Mucosa of stomach (tissue), 1 donor: ENCODE results near the gene C2orf92.

Experiments
- H3K27me3 ChIP-seq: one replicate; pipeline ENCODE4 v1.7.0; 2013; ENCODE audit warnings: mild to moderate bottlenecking, low read length; ENCODE audit not compliant: control insufficient read depth, insufficient read depth
- H3K36me3 ChIP-seq: one replicate; pipeline ENCODE4 v1.7.0; 2013; ENCODE audit warnings: low read length; ENCODE audit not compliant: control insufficient read depth, insufficient read depth
- H3K4me1 ChIP-seq: one replicate; pipeline ENCODE4 v1.7.0; 2013; ENCODE audit warnings: mild to moderate bottlenecking, low read length; ENCODE audit not compliant: control insufficient read depth, insufficient read depth
- H3K4me3 ChIP-seq: one replicate; pipeline ENCODE4 v1.7.0; 2013; ENCODE audit warnings: low read length
- H3K9ac ChIP-seq: one replicate; pipeline ENCODE4 v1.7.0; 2013; ENCODE audit warnings: mild to moderate bottlenecking, low read length, moderate library complexity
- H3K9me3 ChIP-seq: one replicate; pipeline ENCODE4 v1.7.0; 2013; ENCODE audit warnings: mild to moderate bottlenecking, low read length, moderate library complexity; ENCODE audit not compliant: control insufficient read depth
- donor health status: Pancreatic carcinoma.

The C2orf92 gene

GRCh38 chr2:97732436-97733340 lies 63.2 kb downstream of the C2orf92 start:
- Histone ChIP-seq H3K4me3 (no peak overlapping the region), H3K9ac (no peak overlapping the region), H3K9me3 (no peaks in the 10 kb centered on the region), H3K36me3 (no peaks in the 10 kb centered on the region), H3K4me1 (no peaks in the 10 kb centered on the region), H3K27me3 (no peaks in the 10 kb centered on the region)

DNA sequence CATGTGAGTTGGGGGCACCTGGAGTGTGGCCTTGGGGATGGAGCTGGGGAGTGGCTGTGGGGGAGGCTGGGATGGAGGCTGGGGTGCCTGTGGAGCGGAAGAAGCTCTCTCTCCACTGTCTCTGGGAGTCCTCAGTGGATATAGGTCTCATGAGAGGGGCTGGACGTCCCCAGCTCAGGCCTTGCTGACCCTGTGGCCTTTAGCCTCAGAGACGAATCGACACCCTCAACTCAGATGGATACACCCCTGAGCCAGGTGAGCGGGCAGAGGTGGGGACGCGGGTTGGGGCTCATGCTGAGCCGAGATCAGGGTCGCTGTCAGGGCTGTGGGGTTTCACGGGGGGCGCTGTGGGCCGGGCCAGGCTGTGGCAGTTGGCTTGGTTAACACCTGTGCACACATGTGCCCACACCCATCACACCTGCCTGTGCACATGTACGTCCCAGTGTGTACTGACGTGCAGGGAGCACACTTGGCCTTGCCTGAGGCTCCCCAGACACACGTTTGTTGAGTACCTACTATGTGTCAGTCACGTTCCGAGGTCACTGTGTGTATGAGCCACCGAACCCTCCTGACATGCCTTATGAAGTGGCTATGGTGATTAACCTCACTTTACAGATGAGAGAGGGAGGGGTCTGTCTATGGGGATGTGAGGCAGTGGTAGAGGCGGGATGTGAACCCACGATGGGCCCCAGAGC lies 64.0 kb downstream of the C2orf92 start:
- no peaks in the 10 kb centered on the region for H3K27me3 ChIP-seq
- H3K4me3 ChIP-seq, result no peak overlapping the region
- no peak overlapping the region for H3K9ac ChIP-seq
- no peaks in the 10 kb centered on the region for H3K36me3 ChIP-seq
- no peaks in the 10 kb centered on the region for H3K4me1 ChIP-seq
- H3K9me3 ChIP-seq, result no peaks in the 10 kb centered on the region

DNA sequence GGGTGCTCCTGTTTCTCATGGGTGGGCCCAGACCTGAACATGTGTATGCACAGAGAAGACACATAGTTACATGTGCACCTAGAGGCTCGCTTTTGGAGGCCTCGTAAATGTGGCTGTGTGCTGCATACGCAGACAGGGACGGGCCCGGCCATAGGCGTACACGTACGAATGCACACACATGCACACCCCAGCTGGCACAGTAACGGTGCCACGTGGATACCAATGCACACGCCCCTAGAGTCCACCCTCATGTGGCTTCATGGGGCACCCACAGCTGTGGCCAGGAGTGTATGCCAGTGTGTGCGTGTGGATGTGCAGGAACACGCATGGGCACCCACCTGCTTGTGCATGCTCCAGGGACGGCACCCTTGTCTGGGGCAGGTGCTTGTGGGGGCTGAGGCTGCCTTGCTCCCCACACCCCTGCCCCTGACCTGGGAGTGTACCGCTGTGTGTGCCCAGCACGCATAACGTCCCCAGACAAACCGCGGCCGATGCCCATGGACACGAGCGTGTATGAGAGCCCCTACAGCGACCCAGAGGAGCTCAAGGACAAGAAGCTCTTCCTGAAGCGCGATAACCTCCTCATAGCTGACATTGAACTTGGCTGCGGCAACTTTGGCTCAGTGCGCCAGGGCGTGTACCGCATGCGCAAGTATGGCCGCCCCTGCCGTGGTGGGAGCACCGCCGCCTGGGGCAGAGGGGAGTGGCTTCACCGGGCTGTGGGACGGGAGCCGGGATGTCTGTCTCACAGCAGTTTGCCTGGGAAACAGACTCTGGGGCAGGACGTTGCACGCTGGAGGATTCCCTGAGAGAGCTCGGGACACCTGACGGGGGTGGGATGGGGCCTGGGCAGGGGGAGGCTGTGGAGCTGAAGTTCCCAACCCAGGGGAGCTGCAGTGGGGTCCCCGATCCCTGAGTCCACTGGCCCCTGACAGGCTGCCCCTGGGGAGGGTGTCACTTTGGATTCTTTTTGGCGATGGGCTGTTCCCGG lies 64.8 kb downstream of the C2orf92 start:
- no peaks in the 10 kb centered on the region for H3K36me3 ChIP-seq
- H3K9me3 ChIP-seq, result no peaks in the 10 kb centered on the region
- no peak overlapping the region for H3K4me3 ChIP-seq
- H3K4me1 ChIP-seq, result no peaks in the 10 kb centered on the region
- H3K9ac ChIP-seq, result no peak overlapping the region
- no peaks in the 10 kb centered on the region for H3K27me3 ChIP-seq

DNA sequence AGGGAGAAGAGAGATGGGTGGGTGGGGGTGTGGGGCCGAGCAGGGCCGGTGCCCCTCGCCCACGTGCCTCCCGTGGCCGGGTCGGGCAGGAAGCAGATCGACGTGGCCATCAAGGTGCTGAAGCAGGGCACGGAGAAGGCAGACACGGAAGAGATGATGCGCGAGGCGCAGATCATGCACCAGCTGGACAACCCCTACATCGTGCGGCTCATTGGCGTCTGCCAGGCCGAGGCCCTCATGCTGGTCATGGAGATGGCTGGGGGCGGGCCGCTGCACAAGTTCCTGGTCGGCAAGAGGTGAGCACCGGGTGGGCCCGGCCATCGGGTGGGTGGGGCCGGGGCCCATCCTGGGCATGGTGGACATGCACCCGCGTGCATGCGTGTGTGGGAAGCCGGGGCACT lies 65.6 kb downstream of the C2orf92 start:
- H3K9ac ChIP-seq, result no peak overlapping the region
- no peaks in the 10 kb centered on the region for H3K9me3 ChIP-seq
- H3K4me1 ChIP-seq, result no peaks in the 10 kb centered on the region
- H3K4me3 ChIP-seq, result no peak overlapping the region
- H3K36me3 ChIP-seq, result no peaks in the 10 kb centered on the region
- no peaks in the 10 kb centered on the region for H3K27me3 ChIP-seq

DNA sequence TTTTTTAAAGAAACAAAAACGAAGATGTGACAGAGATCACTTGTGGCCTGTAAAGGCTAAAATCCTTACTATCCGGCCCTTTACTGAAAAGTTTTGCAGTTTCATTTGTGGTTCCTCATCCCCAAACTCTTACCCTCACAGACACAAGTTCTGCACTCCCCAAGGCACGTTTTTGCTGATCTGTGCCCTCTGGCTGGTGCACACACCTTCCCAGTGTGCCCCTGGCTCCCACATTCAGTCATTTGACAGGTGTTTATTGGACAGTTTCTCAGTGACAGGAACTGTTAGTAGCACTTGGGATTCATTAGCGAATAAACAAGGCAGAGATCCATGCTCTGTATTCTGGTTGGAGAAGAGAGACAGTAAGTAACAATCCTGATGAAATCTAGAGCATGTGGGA lies 66.7 kb downstream of the C2orf92 start:
- H3K4me3 ChIP-seq, result no peak overlapping the region
- no peaks in the 10 kb centered on the region for H3K9me3 ChIP-seq
- H3K36me3 ChIP-seq, result no peaks in the 10 kb centered on the region
- H3K27me3 ChIP-seq, result no peaks in the 10 kb centered on the region
- H3K9ac ChIP-seq, result no peak overlapping the region
- peaks cover 4% of the 10 kb centered on the region for H3K4me1 ChIP-seq

GRCh38 chr2:97736608-97737330 lies 67.3 kb downstream of the C2orf92 start:
- Histone ChIP-seq H3K27me3 (no peaks in the 10 kb centered on the region), H3K36me3 (no peaks in the 10 kb centered on the region), H3K4me3 (no peak overlapping the region), H3K9ac (no peak overlapping the region), H3K9me3 (no peaks in the 10 kb centered on the region), H3K4me1 (peaks cover 4% of the 10 kb centered on the region)

DNA sequence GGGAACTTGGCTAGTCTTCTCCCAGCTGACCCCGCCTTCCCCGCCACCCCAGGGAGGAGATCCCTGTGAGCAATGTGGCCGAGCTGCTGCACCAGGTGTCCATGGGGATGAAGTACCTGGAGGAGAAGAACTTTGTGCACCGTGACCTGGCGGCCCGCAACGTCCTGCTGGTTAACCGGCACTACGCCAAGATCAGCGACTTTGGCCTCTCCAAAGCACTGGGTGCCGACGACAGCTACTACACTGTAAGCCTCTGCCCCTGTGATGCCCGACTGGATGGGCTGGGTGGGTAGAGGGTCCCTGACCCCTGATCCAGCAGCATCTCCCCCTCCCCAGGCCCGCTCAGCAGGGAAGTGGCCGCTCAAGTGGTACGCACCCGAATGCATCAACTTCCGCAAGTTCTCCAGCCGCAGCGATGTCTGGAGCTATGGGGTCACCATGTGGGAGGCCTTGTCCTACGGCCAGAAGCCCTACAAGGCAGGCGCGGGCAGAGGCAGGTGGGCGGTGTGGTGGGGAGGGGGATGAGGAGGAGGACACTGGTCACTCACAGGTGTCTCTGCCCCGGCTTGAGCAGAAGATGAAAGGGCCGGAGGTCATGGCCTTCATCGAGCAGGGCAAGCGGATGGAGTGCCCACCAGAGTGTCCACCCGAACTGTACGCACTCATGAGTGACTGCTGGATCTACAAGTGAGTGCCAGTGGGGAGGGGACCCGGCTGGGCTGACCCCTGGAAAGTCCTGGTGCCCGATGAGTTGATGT lies 68.1 kb downstream of the C2orf92 start:
- no peak overlapping the region for H3K4me3 ChIP-seq
- no peaks in the 10 kb centered on the region for H3K27me3 ChIP-seq
- H3K9me3 ChIP-seq, result no peaks in the 10 kb centered on the region
- no peak overlapping the region for H3K9ac ChIP-seq
- peaks cover 4% of the 10 kb centered on the region for H3K4me1 ChIP-seq
- H3K36me3 ChIP-seq, result no peaks in the 10 kb centered on the region

GRCh38 chr2:97738179-97739019 lies 68.9 kb downstream of the C2orf92 start:
- Histone ChIP-seq H3K9ac (no peak overlapping the region), H3K27me3 (no peaks in the 10 kb centered on the region), H3K36me3 (no peaks in the 10 kb centered on the region), H3K9me3 (no peaks in the 10 kb centered on the region), H3K4me1 (peaks cover 4% of the 10 kb centered on the region), H3K4me3 (no peak overlapping the region)

GRCh38 chr2:97739020-97739892 lies 69.7 kb downstream of the C2orf92 start:
- no peaks in the 10 kb centered on the region for H3K27me3 ChIP-seq
- H3K36me3 ChIP-seq, result peaks cover 6% of the 10 kb centered on the region
- no peak overlapping the region for H3K9ac ChIP-seq
- peaks cover 4% of the 10 kb centered on the region for H3K4me1 ChIP-seq
- no peak overlapping the region for H3K4me3 ChIP-seq
- H3K9me3 ChIP-seq, result no peaks in the 10 kb centered on the region

DNA sequence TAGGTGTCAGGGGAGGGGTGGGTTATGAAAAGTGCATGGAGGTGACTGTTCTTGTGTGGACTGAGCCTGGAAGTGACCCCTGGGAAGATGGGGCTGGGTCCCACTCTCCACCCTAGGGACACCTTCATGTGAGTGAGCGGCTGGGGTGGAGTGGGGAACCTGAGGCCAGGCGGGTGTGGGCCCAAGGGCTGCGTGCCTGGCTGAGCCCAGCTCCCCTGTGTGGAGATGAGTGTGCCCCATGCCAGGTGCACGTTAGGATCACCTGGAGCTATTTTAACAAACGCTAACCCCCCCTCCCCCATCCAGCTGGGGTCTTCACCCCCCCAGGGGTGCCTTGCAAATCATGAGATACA lies 70.4 kb downstream of the C2orf92 start:
- no peaks in the 10 kb centered on the region for H3K27me3 ChIP-seq

More for the DNA sequence above, 70.4 kb downstream of the C2orf92 start:
- Histone ChIP-seq H3K9ac (no peak overlapping the region), H3K36me3 (peaks cover 7% of the 10 kb centered on the region), H3K4me3 (no peak overlapping the region), H3K9me3 (no peaks in the 10 kb centered on the region), H3K4me1 (peaks cover 4% of the 10 kb centered on the region)
